H1 (cell line): ENCODE measurements around the gene UMODL1. TPM values are rescaled to one million over a fixed set of nuclear protein-coding genes. Genes with fewer than 3 reads are reported as not detected.

Experiments used
- CHD1 ChIP-seq: IDR thresholded peaks from 2 replicates; pipeline ENCODE4 v1.6.1; 2012; ENCODE audit warnings: low read depth, low read length, improper control_type of control experiment
- CHD2 ChIP-seq: IDR thresholded peaks from 2 replicates; pipeline ENCODE4 v1.6.1; 2012; ENCODE audit warnings: low read length, improper control_type of control experiment
- polyA plus RNA-seq, 7 experiments: library from polyadenylated mRNA; depleted of rRNA in 3 of 7; stranded (reverse) in 5 of 7; unstranded in 2 of 7; fragments of >200 nt in 5 of 7; fragments of 200-250 nt in 2 of 7; gene quantifications; 1 replicate in 5 of 7; 2 replicates in 1 of 7; 4 replicates in 1 of 7; pipeline versions ENCODE4 v1.2.1 to v1.2.3, GENCODE V29; 2011 to 2013; ENCODE audit warnings: missing spikeins in 2 of 7, mixed read lengths in 2 of 7
- total RNA-seq: library from RNA; stranded (reverse); fragmentation: NEBNext Ultra II Directional; extraction: Animal tissue kit (Norgen Biotek cat#: 25700); gene quantifications from 2 replicates; pipeline ENCODE4 v1.2.1, GENCODE V29; 2021
- TF ChIP-seq, protein P1 (sequence below): fragments of 300-600 bp; sonication (generic); IDR thresholded peaks from 2 replicates; pipeline ENCODE4 v1.7.1; 2012; ENCODE audit warnings: low read length, moderate library complexity, mild to moderate bottlenecking, inconsistent platforms; ENCODE audit not compliant: insufficient replicate concordance
- TF ChIP-seq, protein P2 (sequence below): IDR thresholded peaks from 2 replicates; pipeline ENCODE4 v1.6.1; 2012; ENCODE audit warnings: inconsistent platforms
- TF ChIP-seq, protein P3 (sequence below): IDR thresholded peaks from 2 replicates; pipeline ENCODE4 v1.6.1; 2012; ENCODE audit warnings: low read length, inconsistent platforms

UMODL1 gene
- total and polyA plus RNA-seq, 2 of the 8 experiments (the other 6 are each of a cell fraction or from before 2014, with no cell fraction given), result not detected

DNA sequence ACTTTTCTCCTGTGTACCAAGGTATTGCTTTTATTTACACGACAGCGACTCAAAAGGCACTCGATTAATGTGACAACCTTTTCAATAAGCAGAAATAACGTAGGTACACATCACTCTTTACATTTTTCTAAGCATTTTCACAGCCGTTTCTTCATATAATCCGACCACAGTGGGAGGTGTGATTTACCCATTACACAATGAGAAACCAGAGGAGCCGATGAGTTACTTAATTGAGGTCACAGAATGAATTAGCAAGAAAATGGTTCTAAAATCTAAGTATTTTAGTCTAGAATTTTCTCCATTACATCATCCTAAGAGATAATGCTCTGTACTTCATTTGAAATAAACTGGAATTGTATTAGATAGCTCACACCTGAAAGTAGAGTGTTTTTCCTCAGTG, 71.5 kb downstream of the UMODL1 start (continued):
- TF ChIP-seq, protein P1, sequence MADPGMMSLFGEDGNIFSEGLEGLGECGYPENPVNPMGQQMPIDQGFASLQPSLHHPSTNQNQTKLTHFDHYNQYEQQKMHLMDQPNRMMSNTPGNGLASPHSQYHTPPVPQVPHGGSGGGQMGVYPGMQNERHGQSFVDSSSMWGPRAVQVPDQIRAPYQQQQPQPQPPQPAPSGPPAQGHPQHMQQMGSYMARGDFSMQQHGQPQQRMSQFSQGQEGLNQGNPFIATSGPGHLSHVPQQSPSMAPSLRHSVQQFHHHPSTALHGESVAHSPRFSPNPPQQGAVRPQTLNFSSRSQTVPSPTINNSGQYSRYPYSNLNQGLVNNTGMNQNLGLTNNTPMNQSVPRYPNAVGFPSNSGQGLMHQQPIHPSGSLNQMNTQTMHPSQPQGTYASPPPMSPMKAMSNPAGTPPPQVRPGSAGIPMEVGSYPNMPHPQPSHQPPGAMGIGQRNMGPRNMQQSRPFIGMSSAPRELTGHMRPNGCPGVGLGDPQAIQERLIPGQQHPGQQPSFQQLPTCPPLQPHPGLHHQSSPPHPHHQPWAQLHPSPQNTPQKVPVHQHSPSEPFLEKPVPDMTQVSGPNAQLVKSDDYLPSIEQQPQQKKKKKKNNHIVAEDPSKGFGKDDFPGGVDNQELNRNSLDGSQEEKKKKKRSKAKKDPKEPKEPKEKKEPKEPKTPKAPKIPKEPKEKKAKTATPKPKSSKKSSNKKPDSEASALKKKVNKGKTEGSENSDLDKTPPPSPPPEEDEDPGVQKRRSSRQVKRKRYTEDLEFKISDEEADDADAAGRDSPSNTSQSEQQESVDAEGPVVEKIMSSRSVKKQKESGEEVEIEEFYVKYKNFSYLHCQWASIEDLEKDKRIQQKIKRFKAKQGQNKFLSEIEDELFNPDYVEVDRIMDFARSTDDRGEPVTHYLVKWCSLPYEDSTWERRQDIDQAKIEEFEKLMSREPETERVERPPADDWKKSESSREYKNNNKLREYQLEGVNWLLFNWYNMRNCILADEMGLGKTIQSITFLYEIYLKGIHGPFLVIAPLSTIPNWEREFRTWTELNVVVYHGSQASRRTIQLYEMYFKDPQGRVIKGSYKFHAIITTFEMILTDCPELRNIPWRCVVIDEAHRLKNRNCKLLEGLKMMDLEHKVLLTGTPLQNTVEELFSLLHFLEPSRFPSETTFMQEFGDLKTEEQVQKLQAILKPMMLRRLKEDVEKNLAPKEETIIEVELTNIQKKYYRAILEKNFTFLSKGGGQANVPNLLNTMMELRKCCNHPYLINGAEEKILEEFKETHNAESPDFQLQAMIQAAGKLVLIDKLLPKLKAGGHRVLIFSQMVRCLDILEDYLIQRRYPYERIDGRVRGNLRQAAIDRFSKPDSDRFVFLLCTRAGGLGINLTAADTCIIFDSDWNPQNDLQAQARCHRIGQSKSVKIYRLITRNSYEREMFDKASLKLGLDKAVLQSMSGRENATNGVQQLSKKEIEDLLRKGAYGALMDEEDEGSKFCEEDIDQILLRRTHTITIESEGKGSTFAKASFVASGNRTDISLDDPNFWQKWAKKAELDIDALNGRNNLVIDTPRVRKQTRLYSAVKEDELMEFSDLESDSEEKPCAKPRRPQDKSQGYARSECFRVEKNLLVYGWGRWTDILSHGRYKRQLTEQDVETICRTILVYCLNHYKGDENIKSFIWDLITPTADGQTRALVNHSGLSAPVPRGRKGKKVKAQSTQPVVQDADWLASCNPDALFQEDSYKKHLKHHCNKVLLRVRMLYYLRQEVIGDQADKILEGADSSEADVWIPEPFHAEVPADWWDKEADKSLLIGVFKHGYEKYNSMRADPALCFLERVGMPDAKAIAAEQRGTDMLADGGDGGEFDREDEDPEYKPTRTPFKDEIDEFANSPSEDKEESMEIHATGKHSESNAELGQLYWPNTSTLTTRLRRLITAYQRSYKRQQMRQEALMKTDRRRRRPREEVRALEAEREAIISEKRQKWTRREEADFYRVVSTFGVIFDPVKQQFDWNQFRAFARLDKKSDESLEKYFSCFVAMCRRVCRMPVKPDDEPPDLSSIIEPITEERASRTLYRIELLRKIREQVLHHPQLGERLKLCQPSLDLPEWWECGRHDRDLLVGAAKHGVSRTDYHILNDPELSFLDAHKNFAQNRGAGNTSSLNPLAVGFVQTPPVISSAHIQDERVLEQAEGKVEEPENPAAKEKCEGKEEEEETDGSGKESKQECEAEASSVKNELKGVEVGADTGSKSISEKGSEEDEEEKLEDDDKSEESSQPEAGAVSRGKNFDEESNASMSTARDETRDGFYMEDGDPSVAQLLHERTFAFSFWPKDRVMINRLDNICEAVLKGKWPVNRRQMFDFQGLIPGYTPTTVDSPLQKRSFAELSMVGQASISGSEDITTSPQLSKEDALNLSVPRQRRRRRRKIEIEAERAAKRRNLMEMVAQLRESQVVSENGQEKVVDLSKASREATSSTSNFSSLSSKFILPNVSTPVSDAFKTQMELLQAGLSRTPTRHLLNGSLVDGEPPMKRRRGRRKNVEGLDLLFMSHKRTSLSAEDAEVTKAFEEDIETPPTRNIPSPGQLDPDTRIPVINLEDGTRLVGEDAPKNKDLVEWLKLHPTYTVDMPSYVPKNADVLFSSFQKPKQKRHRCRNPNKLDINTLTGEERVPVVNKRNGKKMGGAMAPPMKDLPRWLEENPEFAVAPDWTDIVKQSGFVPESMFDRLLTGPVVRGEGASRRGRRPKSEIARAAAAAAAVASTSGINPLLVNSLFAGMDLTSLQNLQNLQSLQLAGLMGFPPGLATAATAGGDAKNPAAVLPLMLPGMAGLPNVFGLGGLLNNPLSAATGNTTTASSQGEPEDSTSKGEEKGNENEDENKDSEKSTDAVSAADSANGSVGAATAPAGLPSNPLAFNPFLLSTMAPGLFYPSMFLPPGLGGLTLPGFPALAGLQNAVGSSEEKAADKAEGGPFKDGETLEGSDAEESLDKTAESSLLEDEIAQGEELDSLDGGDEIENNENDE, result no peak
- TF ChIP-seq, protein P2, sequence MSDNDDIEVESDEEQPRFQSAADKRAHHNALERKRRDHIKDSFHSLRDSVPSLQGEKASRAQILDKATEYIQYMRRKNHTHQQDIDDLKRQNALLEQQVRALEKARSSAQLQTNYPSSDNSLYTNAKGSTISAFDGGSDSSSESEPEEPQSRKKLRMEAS, result no peak
- TF ChIP-seq, protein P3, sequence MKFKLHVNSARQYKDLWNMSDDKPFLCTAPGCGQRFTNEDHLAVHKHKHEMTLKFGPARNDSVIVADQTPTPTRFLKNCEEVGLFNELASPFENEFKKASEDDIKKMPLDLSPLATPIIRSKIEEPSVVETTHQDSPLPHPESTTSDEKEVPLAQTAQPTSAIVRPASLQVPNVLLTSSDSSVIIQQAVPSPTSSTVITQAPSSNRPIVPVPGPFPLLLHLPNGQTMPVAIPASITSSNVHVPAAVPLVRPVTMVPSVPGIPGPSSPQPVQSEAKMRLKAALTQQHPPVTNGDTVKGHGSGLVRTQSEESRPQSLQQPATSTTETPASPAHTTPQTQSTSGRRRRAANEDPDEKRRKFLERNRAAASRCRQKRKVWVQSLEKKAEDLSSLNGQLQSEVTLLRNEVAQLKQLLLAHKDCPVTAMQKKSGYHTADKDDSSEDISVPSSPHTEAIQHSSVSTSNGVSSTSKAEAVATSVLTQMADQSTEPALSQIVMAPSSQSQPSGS, result no peak
- TF ChIP-seq CHD1 (no peak), CHD2 (no peak)
